Kidney tubule cell (primary cell): Measurements from ENCODE around the gene GAPDH.
"Not testable (repeated sequence)": the region's sequence is repeated elsewhere in the genome, so short reads cannot be mapped to it uniquely, and the experiment has no call there.

Source experiments
- DNase-seq: peaks from one replicate; pipeline ENCODE4 v3.0.0-alpha.2; 2018; ENCODE audit warnings: low spot score

The GAPDH gene

DNA sequence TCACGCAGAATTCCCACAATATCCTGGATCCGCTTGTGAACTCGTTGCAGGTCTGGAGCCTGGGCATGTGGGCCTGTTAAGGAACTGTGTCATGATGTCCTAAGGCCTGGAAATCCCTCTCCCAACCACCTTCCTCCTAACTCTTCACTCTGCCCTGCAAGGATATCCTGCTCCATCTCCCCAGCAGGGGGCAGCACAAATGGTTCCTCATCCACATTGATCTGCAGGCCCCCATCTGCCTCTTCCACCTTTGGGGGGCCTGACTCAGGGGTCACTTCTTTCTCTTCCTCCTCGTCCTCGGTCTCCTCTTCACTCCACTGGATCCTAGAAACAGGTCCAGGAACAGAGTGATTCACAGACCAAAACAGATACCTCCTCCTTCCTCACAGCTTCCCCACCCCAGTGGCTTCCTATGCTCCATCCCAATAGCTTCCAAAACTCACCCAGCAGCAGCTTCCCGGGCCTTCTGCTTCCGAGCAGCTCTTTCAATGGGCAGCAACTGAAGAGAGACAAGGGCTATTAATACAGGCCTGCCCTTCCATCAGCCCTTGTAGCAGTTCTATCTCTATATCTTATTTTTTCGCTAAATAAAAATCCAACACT lies 29.2 kb downstream of the GAPDH start:
- peak; percentile 55 for DNase-seq

DNA sequence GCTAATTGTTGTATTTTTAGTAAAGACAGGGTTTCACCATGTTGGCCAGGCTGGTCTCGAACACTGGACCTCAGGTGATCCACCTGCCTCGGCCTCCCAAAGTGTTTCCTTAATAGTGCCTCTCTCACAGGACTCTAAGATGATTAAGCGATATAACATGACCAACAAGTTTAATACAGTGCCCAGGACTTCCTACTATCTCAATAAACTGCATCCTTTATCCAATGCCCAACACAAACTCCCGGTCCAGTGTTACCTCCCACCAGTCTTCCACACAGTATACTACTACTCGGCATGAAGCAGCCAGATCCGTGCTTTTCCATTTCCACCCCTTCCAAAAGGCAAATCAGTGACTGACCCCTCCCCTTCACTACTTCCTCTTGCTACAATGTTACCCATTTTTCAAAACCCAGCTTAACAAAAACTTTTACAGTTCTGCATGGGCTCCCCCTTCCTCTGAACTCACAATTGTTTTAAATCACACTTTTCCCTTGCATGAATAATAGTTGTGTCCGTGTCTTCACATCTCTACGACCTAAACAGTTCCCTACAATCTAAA lies 32.9 kb downstream of the GAPDH start:
- no peak for DNase-seq

DNA sequence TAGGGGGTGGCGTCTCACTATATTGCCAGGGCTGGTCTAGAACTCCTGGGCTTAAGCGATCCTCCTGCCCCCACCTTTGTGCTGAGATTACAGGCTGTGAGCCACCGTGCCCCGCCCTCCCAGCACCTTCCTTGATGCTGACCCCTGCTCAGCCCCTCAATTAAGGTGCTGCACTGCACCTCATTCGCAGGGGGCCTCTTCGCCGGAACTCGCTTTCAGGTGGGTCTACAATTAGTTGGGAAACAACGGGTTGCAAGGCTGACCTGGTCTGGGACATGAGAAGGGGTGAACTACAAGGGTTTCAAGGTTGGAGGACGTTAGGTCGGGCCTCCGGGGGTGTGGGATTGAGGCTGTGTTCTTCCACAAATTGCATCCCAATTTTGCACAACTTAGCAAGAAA lies 35.0 kb downstream of the GAPDH start:
- no peak for DNase-seq

DNA sequence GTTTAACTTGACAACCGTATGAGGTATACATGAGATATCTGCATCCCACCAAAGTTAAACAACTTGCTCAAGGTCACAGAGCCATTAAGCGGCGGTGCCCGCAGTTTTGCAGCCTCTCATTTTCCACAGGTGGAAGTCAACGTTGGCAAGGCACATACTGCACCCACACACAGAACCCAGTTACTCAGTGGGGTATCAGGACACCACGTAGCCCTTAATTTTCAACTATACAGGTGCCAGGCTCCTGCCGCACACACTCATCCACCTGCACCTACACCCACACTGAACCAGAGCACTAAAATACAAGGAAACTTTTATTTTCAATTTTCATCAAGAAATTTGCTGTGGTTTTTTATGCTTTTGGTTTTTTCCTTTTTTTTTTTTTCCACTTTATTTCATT lies 35.5 kb downstream of the GAPDH start:
- no peak for DNase-seq

DNA sequence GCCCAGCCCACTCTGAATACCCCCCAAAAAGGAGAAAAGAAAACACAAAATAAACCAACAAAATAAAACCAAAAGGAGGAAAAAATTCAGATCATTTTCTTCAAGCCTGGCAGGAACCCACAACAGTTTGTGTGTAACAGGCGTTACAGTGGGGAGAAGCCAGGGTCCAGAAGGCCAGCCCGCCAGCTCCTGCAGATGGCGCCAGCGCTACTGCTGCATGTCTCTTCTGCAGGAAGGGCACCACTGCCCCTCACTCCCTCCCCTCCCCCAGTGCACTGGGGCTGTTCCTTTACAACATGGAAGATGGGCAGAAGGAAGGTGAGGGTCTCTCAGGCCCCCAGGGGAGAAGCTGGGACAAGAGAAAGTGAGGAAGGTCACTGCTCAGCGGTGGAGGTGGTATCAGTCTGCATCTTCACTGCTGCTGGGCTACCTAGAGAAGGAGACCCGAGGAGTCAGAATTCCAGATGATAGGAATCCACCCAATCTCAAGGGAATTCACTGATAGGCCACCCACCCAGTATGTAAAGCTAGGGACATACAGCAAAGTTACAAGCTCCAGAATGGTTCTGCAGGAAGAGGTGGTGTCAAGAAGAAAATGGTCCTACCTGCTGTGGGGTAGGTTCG lies 36.1 kb downstream of the GAPDH start:
- peak; percentile 44 for DNase-seq

DNA sequence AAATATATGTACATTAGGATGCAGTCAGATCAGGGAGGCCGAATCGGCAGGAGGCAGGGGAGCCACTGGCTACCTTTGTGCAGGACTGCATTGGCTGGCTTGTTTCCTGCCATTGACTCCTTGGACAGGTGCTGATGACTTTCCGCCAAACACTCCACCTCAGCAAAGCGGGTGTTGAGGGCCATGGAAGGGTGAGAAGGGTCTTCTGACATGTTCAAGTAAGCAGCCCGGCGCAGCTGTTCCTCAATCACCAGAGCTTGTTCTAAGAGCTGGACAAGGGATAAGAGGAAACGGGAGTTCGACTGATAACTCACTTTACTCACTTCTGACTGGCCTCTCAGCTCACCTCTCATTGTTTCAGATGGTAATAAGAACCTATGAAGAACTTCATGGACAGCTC lies 38.7 kb downstream of the GAPDH start:
- no peak for DNase-seq

DNA sequence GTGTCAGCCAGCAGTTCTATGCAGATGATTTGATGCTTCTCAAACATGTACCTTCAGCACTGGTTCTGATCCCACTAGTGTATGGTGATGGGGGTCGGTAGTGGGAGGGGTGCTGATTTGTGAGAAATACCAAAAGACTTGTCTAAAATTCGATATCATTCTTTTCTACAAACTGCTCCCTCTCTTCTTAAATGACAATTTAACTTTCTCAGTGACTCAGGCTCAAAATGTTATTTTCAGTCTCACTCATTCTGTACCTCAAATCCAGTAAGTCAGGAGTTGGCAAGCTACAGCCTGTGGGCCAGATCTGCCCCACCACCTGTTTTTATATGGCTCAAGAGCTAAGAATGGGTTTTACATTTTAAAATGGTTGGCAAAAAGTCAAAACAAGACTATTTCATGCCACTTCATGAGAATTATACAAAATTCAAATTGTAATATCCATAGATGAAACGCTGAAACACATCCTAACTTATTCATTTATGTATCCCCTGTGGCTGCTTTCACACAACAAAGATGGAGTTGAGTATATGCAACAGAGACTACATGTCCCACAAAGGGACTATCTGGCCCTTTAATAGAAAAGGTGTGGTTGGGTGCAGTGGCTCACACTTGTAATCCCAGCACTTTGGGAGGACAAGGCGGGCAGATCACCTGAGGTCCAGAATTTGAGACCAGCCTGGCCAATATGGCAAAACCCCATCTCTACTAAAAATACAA lies 40.4 kb downstream of the GAPDH start:
- no peak for DNase-seq

DNA sequence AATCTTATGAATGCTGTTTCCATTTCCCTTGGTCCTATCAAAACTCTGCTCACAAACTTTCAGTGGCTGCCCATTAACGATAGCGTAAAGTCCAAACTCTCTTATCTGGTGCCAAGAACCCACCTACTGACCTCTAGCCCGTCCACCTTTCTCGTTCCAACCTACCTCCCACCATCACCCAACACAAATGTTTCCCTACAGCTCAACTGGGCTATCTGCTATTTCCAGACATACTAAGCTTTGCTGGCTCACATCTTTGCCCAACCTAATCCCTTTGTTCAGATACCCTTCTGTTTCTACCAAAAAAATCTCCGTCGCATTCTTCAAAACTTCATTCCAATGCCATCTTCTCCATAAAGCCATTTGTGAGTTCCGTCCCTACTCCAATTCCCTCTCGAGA lies 41.3 kb downstream of the GAPDH start:
- no peak for DNase-seq

DNA sequence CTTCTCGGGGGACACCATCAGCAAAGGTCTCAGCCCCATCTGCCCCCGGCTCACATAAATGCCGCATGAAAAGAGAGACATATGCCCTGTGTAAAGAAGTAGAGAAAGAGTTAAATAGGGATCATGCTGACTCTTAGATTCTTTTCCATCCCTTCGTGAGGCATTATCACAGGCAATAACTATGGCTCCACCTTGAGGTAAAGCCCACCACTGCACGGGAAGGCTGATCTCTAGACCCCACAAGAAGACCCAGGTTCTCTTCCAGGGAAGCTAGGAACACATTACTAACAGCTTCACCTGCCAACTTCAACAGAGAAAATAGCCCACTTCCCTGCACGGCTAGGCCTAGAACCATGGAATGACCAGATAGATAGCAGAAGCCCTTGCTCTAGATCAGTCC lies 47.9 kb downstream of the GAPDH start:
- no peak for DNase-seq

DNA sequence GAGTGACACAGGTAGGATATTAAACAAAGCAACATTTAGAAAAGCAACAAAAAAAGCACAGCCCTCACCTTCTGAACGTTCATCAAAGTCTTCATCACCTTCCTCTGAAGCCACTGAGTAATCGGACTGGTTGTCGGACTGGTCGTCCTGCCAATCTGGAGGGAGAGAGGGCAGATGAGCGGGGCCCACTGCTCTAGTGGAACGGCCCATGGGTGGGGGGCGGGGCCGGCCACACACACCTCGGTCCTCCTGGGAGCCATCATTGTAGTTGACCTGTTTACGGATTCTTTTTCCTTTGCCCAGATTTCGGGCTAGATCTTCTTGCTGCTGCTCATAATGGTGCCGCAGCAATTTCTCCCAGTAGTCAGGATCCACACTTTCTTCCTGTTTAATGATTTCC lies 48.6 kb downstream of the GAPDH start:
- no peak for DNase-seq

DNA sequence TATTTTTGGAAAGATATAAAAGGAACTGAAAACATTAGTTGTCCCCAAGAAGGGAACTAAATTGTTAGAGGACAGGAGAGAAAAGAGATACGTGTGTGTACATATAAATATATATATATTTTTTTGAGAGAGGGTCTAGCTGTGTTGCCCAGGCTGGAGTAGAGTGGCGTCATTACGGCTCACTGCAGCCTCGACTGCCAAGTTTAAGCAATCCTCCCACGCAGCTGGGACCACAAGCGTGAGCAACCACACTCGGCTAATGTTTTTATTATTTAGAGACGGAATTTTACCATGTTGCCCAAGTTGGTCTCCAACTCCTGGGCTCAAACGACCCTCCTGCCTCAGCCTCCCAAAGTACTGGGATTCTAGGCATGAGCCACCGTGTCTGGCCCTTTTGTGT lies 50.0 kb downstream of the GAPDH start:
- DNase-seq = no peak

DNA sequence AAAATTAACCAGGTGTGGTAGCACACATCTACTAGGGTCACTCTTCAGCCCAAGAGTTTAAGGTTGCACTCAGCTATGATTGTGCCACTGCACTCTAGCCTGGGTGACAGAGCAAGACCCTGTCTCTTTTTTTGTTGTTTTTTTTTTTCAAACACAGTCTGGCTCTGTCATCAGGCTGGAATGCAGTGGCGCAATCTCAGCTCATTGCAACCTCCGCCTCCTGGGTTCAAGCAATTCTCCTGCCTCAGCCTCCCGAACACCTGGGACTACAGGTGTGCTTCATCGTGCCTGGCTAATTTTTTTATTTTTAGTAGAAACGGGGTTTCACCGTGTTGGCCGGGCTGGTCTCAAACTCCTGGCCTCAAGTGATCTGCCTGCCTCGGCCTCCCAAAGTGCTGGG lies 52.3 kb downstream of the GAPDH start:
- DNase-seq = not testable (repeated sequence)
